Measurements from ENCODE around the gene TK2.
"Not testable (repeated sequence)": the region's sequence is repeated elsewhere in the genome, so short reads cannot be mapped to it uniquely, and the experiment has no call there.

Gene TK2

GRCh38 chr16:66502020-66502913 is 47.7 kb downstream of the TK2 start:
- DNase-seq (ENCODE audit: low read depth): peak; percentile 49
- no peak overlapping the region for H3K4me3 ChIP-seq (ENCODE audit: low read depth, low read length)
- TF ChIP-seq POLR2A (IDR thresholded peaks at IDR 0.05; ENCODE audit: extremely low read depth, insufficient read length): no peak
- TF ChIP-seq MAX (IDR thresholded peaks at IDR 0.05; ENCODE audit: low read depth, low read length): no peak
- TF ChIP-seq CTCF (IDR thresholded peaks at IDR 0.05; ENCODE audit: low read depth, low read length): no peak
- TF ChIP-seq MYC (IDR thresholded peaks at IDR 0.05; ENCODE audit: low read depth, low read length): no peak

GRCh38 chr16:66501563-66501962 is 48.4 kb downstream of the TK2 start:
- H3K4me3 ChIP-seq (ENCODE audit: low read depth, low read length): not testable (repeated sequence)

GRCh38 chr16:66497921-66498320 is 52.0 kb downstream of the TK2 start:
- DNase-seq (ENCODE audit: low read depth); H3K4me3 ChIP-seq (ENCODE audit: low read depth, low read length): not testable (repeated sequence)

More at GRCh38 chr16:66501563-66501962, 48.4 kb downstream of the TK2 start:
- not testable (repeated sequence) for DNase-seq (ENCODE audit: low read depth)

GRCh38 chr16:66496226-66496625 is 53.7 kb downstream of the TK2 start:
- H3K4me3 ChIP-seq (ENCODE audit: low read depth, low read length); DNase-seq (ENCODE audit: low read depth): not testable (repeated sequence)

- no peak for TF ChIP-seq MYC (IDR thresholded peaks at IDR 0.05; ENCODE audit: low read depth, low read length)
- TF ChIP-seq MAX (IDR thresholded peaks at IDR 0.05; ENCODE audit: low read depth, low read length): no peak
- no peak for TF ChIP-seq CTCF (IDR thresholded peaks at IDR 0.05; ENCODE audit: low read depth, low read length)
- no peak for TF ChIP-seq POLR2A (IDR thresholded peaks at IDR 0.05; ENCODE audit: extremely low read depth, insufficient read length)
- no peak for DNase-seq (ENCODE audit: low read depth)
Measured at GRCh38 chr16:66495440-66495839, 54.5 kb downstream of the TK2 start.

GRCh38 chr16:66494916-66495315 is 55.0 kb downstream of the TK2 start:
- no peak for TF ChIP-seq POLR2A (IDR thresholded peaks at IDR 0.05; ENCODE audit: extremely low read depth, insufficient read length)
- DNase-seq (ENCODE audit: low read depth): no peak

More at GRCh38 chr16:66495440-66495839, 54.5 kb downstream of the TK2 start:
- H3K4me3 ChIP-seq (ENCODE audit: low read depth, low read length): no peak overlapping the region

GRCh38 chr16:66493490-66494401 is 56.2 kb downstream of the TK2 start:
- TF ChIP-seq MAX (IDR thresholded peaks at IDR 0.05; ENCODE audit: low read depth, low read length): no peak
- no peak for DNase-seq (ENCODE audit: low read depth)
- H3K4me3 ChIP-seq (ENCODE audit: low read depth, low read length): no peak overlapping the region

More at GRCh38 chr16:66494916-66495315, 55.0 kb downstream of the TK2 start:
- H3K4me3 ChIP-seq (ENCODE audit: low read depth, low read length): no peak overlapping the region

GRCh38 chr16:66491716-66492064 is 58.2 kb downstream of the TK2 start:
- no peak overlapping the region for H3K4me3 ChIP-seq (ENCODE audit: low read depth, low read length)
- TF ChIP-seq MAX (IDR thresholded peaks at IDR 0.05; ENCODE audit: low read depth, low read length): no peak
- no peak for TF ChIP-seq MYC (IDR thresholded peaks at IDR 0.05; ENCODE audit: low read depth, low read length)
- no peak for DNase-seq (ENCODE audit: low read depth)

Data from NB4 (cell line).